Activated CD4-positive, alpha-beta T cell treated with anti-CD3 and anti-CD28 coated beads, Interleukin-2, amount 10 ng/mL, durations not matched to agents 7 days and 5 days (primary cell): ENCODE data around the gene SAMD3. TPM values are rescaled to one million over a fixed set of nuclear protein-coding genes. Genes with fewer than 3 reads are reported as not detected.
A peak's percentile ranks its signal among the peaks of the same experiment; 100 is the strongest.
"Not testable (repeated sequence)": the region's sequence is repeated elsewhere in the genome, so short reads cannot be mapped to it uniquely, and the experiment has no call there.

ENCODE experiments used
- CTCF ChIA-PET: fragments of 350-600 bp; sonication (Branson Sonifier 250); formaldehyde crosslinking; loops from one replicate; lab custom pipeline; 2021; ENCODE audit warnings: antibody characterized with exemption; lab: Charles Lee
- POLR2A ChIA-PET: fragments of 350-600 bp; sonication (Branson Sonifier 250); formaldehyde crosslinking; loops from one replicate; lab custom pipeline; 2021; ENCODE audit warnings: antibody characterized with exemption; lab: Charles Lee
- DNase-seq: peaks from one replicate; pipeline ENCODE4 v3.0.0-alpha.2; 2020
- H3K27ac Mint-ChIP-seq: one replicate; pipeline ENCODE4 v1.8.0; 2021; ENCODE audit warnings: mild to moderate bottlenecking, moderate library complexity, mixed read lengths
- H3K27me3 Mint-ChIP-seq: one replicate; pipeline ENCODE4 v1.8.0; 2021; ENCODE audit warnings: mixed read lengths
- H3K36me3 Mint-ChIP-seq: one replicate; pipeline ENCODE4 v1.8.0; 2021; ENCODE audit warnings: low read depth, mixed read lengths
- H3K4me1 Mint-ChIP-seq: one replicate; pipeline ENCODE4 v1.8.0; 2021; ENCODE audit warnings: mixed read lengths
- H3K4me3 Mint-ChIP-seq: one replicate; pipeline ENCODE4 v1.8.0; 2021; ENCODE audit warnings: mild to moderate bottlenecking, moderate library complexity, mixed read lengths
- H3K9me3 Mint-ChIP-seq: one replicate; pipeline ENCODE4 v1.8.0; 2021; ENCODE audit warnings: mixed read lengths
- total RNA-seq, 2 experiments: library from RNA; stranded (reverse); gene quantifications; one replicate each; pipeline ENCODE4 v1.2.3, GENCODE V29; 2021

SAMD3 gene
- total RNA-seq, 2 experiments from 2014 or later = 49.5 to 50.9 TPM

DNA sequence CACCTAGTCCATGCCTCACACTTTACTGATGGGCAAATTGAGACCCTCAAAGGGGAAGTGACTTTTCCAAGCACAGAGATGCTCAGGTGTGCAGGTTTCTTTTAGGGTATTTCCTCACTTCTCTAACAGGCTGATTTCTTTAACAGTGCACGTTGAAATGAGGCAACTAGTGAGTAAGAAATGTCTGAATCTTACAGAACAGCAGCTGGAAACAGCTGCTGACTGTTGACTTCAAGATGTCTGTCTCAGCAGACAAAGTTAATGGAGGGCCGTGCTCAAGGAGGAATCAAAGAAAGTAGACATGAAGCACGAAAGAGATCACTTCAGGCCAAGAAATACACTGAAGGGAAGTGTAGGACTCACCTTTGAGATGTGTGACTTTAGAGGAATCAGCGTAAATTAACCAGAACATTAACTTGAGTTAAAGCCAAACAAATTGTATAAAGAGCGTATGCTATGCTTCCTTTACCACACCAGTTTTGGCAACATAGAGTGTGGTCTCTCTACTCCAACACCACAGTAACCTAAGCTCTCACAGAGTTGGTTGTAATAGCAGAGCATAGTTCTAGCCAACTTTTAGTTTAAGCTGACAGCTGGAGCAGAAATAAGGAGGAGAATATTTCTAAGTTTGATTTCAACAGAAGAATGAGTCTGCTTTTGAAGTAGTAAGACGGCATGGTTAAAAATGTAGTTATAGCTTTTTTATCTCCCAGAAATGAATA is 60.9 kb downstream of the SAMD3 start:
- Mint-ChIP-seq H3K27me3 (no peaks in the 10 kb centered on the region), H3K9me3 (peaks cover 33% of the 10 kb centered on the region), H3K4me1 (peaks cover 5% of the 10 kb centered on the region), H3K27ac (no peak overlapping the region), H3K36me3 (peaks cover 60% of the 10 kb centered on the region), H3K4me3 (no peak overlapping the region)
- DNase-seq = no peak
- ChIA-PET POLR2A (no interaction called here), CTCF (interaction anchor here (0.6 to 0.8 kb wide), 2 partner anchors 10 to 105 kb away, joined by 3 read pairs; no protein-coding TSS in a partner anchor)

DNA sequence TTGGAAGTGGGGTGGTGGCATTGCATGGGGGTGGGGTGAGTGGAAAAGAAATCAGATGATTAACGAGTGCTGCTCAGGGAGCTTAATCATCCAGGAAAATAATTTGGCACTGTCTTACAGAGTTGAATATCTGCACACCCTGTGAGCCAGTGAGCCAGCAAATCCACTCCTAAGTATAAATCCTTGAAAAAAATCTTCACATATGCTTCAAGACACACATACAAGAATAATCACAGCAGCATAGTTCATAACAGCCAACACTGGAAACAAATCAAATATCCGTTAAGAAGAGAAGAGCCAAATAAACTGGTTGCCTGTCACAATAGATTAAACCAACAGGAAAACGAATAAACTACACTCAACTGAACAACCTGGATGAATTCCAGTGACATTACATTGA is 62.8 kb downstream of the SAMD3 start:
- Mint-ChIP-seq H3K27ac (no peak overlapping the region), H3K9me3 (peaks cover 19% of the 10 kb centered on the region), H3K4me3 (no peak overlapping the region), H3K4me1 (peaks cover 2% of the 10 kb centered on the region), H3K27me3 (no peaks in the 10 kb centered on the region), H3K36me3 (peaks cover 51% of the 10 kb centered on the region)
- ChIA-PET POLR2A (no interaction called here), CTCF (interaction anchor here (1.3 kb wide), 1 partner anchor 15 kb away, joined by 3 read pairs; no protein-coding TSS in a partner anchor)
- DNase-seq = no peak

DNA sequence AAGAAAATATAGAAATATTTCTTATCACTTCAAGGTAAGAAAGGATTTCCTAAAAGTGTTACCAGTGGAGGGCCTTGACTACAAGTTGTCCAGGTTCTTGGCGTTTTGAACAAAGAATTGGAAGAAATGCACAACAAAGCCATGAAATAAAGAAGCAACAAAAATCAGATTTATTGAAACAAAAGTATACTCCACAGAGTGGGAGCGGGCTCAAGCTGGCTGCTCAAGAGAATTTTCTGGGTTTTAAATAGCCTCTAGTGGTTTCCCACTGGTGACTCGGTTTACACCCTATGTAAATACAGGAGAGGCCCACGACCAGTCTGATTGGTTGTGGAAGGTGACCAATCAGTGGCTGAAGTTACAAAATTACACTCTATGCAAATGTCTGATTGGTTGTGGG is 64.2 kb downstream of the SAMD3 start:
- ChIA-PET CTCF (no interaction called here), POLR2A (no interaction called here)
- no peak overlapping the region for H3K4me3 Mint-ChIP-seq
- H3K27ac Mint-ChIP-seq = no peak overlapping the region
- H3K36me3 Mint-ChIP-seq = peaks cover 43% of the 10 kb centered on the region
- peaks cover 19% of the 10 kb centered on the region for H3K9me3 Mint-ChIP-seq
- no peak for DNase-seq
- H3K27me3 Mint-ChIP-seq = no peaks in the 10 kb centered on the region
- no peaks in the 10 kb centered on the region for H3K4me1 Mint-ChIP-seq

DNA sequence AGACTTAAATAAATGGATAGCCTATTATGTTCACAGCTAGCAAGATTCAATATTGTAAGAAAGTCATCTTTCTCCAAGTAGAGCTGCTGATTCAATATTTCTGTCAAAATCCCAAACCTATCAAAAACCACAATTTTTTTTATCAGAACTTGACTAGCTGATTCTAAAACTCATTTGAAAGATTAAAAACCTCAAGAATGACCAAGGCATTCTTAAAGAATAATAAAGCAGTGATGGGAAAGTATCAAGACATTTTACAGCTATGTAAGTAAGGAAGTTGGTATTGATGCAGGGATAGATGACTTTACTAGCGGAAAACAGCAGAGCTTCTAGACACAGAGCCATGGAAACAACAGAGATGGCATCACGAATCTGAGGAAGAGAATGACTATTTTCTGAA is 64.7 kb downstream of the SAMD3 start:
- H3K36me3 Mint-ChIP-seq = peaks cover 40% of the 10 kb centered on the region
- POLR2A ChIA-PET = no interaction called here
- no peak overlapping the region for H3K4me3 Mint-ChIP-seq
- H3K9me3 Mint-ChIP-seq = peaks cover 19% of the 10 kb centered on the region
- H3K27ac Mint-ChIP-seq = no peak overlapping the region
- CTCF ChIA-PET = no interaction called here
- no peaks in the 10 kb centered on the region for H3K27me3 Mint-ChIP-seq
- DNase-seq = no peak
- H3K4me1 Mint-ChIP-seq = no peaks in the 10 kb centered on the region

DNA sequence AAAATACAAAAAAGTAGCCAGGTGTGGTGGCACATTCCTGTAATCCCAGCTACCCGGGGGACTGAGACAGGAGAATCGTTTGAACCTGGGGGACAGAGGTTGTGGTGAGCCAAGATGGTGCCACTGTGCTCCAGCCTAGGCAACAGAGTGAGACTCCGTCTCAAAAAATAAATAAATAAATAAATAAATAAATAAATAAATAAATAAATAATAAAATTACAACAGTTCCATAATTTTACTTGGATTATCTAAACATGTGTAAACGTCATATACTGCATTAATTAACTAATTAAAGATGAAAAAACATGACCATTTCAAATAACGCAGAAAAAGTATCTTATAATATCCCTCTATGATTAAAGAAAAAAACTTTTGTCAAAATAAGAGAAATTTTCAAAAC is 65.8 kb downstream of the SAMD3 start:
- ChIA-PET CTCF (interaction anchor here (0.6 kb wide), 1 partner anchor 673 kb away, joined by 3 read pairs; no protein-coding TSS in a partner anchor), POLR2A (no interaction called here)
- H3K36me3 Mint-ChIP-seq = peaks cover 45% of the 10 kb centered on the region
- no peak overlapping the region for H3K4me3 Mint-ChIP-seq
- H3K9me3 Mint-ChIP-seq = peaks cover 19% of the 10 kb centered on the region
- H3K27me3 Mint-ChIP-seq = no peaks in the 10 kb centered on the region
- H3K4me1 Mint-ChIP-seq = peaks cover 1% of the 10 kb centered on the region
- no peak for DNase-seq
- H3K27ac Mint-ChIP-seq = no peak overlapping the region

DNA sequence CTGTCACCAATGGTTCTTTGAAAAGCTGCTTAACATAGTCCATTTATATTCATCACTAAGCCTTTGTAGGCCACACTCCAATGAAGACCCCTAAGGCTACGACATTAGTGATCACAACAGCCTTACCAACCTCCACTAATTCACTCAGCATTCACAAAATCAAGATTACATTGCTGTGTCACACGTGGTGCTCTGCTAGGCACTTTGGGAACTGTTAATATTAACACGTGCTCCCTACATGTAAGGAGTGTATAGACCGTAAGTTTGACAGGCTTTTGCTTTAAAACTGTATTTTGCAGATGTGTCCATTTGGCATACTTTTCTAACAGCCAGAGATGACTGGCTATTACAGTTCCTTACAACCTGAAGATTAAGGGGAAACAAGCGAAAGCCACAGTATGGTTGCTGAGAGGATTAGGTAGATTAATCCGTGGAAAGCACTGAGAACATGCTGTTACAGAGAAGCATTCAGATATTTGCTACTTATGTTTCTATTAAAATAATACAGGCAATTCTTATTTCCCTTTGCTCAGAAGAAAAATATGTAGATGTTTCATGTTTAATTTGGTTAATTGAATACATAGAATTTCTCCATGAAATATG is 69.7 kb downstream of the SAMD3 start:
- peaks cover 51% of the 10 kb centered on the region for H3K36me3 Mint-ChIP-seq
- H3K4me1 Mint-ChIP-seq = peaks cover 4% of the 10 kb centered on the region
- H3K27me3 Mint-ChIP-seq = no peaks in the 10 kb centered on the region
- ChIA-PET CTCF (no interaction called here), POLR2A (no interaction called here)
- H3K4me3 Mint-ChIP-seq = no peak overlapping the region
- DNase-seq = no peak
- H3K9me3 Mint-ChIP-seq = peaks cover 4% of the 10 kb centered on the region
- no peak overlapping the region for H3K27ac Mint-ChIP-seq

DNA sequence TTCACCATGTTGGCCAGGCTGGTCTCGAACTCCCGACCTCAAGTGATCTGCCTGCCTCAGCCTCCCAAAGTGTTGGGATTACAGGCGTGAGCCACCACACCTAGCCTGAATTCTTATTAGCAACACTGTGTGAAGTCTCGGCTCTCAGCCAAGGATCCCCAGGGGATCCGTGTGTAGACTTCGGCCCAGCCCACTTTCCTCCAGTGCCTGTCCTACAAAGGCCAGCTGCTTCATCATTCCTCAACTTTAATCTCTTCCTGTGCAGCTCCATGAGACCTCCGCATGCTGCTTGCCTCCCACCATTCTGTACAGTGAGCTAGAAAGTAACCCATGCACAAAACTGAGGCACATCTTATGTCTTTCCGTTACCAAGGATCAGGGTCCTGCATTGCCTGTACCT is 71.8 kb downstream of the SAMD3 start:
- Mint-ChIP-seq H3K9me3 (peaks cover 7% of the 10 kb centered on the region), H3K4me3 (no peak overlapping the region), H3K27me3 (no peaks in the 10 kb centered on the region), H3K27ac (no peak overlapping the region), H3K4me1 (peaks cover 4% of the 10 kb centered on the region), H3K36me3 (peaks cover 60% of the 10 kb centered on the region)
- ChIA-PET POLR2A (no interaction called here), CTCF (interaction anchor here (1.1 kb wide), 1 partner anchor 14 kb away, joined by 3 read pairs; no protein-coding TSS in a partner anchor)
- no peak for DNase-seq

DNA sequence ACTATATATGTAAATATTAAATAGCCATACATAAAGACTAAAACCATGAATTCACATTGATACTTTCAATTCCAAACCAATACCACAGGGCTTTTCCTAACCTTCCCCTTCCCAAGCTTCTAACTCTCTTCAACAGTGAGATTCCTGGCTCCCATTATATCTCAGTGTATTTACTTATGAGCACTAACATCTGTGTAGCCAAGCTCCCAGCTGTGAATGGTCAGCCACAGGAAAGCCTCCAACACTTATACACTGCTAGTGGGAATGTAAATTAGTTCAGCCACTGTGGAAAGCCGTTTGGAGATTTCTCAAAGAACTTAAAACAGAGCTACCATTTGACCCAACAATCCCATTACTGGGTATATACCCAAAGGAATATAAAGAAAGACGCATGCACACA is 73.7 kb downstream of the SAMD3 start:
- CTCF ChIA-PET = interaction anchor here (1.1 to 2.0 kb wide), 2 partner anchors 38 to 101 kb away, joined by 4 to 5 read pairs; no protein-coding TSS in a partner anchor
- POLR2A ChIA-PET, H3K27me3 Mint-ChIP-seq, H3K9me3 Mint-ChIP-seq, H3K27ac Mint-ChIP-seq, DNase-seq, H3K4me1 Mint-ChIP-seq, H3K4me3 Mint-ChIP-seq: not testable (repeated sequence)
- peaks cover 64% of the 10 kb centered on the region for H3K36me3 Mint-ChIP-seq

DNA sequence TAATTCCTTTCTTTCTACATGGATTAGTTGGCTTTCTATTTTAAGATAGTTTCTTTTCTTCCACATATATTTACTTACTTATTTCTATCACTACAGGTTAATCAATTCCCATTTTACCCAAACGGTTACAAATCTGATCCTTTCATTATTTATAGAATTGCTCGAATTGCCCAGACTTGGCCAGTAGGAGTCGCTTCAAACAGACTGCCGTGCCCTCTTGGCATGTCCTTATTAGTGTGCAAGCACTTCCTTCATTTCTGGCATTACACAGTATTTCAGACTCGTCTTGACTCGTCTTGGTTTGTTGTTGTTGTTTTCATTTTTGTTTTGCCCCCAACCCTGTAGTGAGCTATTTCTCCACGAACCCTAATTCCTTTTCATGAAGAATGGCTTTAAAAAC is 74.6 kb downstream of the SAMD3 start:
- H3K9me3 Mint-ChIP-seq = peaks cover 7% of the 10 kb centered on the region
- no peak for DNase-seq
- no peak overlapping the region for H3K27ac Mint-ChIP-seq
- H3K4me1 Mint-ChIP-seq = peaks cover 4% of the 10 kb centered on the region
- H3K36me3 Mint-ChIP-seq = peaks cover 72% of the 10 kb centered on the region
- ChIA-PET POLR2A (no interaction called here), CTCF (interaction anchor here (2.0 kb wide), 1 partner anchor 100 kb away, joined by 5 read pairs; no protein-coding TSS in a partner anchor)
- H3K4me3 Mint-ChIP-seq = no peak overlapping the region
- H3K27me3 Mint-ChIP-seq = no peaks in the 10 kb centered on the region

DNA sequence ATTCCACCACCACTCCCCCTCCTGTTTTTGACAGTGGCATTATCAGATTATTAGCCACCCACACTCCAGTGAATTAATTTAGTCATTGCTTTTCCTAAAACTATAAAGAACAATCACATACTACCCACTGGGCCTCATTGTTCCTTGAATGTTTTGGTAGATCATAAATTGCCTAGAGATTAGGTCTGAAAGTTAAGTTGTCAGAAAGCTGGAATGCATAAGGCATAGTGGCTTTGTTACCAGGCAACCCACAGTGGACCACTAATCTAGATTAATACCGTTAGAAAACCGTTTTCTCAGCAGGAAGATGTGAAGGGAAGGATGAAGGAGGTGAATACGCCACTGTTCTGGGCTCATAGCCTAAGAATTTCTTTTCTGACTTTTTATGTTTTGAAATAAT is 75.6 kb downstream of the SAMD3 start:
- no peaks in the 10 kb centered on the region for H3K27me3 Mint-ChIP-seq
- H3K4me3 Mint-ChIP-seq = no peak overlapping the region
- H3K27ac Mint-ChIP-seq = no peak overlapping the region
- ChIA-PET POLR2A (no interaction called here), CTCF (no interaction called here)
- H3K9me3 Mint-ChIP-seq = peaks cover 7% of the 10 kb centered on the region
- H3K4me1 Mint-ChIP-seq = peaks cover 4% of the 10 kb centered on the region
- H3K36me3 Mint-ChIP-seq = peaks cover 77% of the 10 kb centered on the region
- DNase-seq = no peak

DNA sequence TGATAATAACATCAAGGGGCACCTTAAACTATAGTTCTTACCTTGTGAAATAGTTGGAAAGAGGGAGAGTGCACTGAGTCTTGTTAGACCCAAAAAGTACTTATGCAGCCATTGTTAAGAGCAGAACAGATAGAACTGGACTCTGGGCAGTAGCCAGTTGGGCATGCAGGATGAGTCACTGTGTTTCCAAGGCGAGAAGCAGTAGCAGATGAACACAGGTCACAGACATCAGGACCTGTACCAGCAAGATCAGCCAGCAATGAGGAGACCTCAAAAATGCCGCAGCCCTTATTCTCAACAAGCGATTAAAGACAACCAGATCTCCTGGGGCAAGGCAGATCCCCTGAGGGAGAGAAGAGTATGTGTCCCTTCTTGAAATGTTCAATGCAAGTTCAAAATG is 79.0 kb downstream of the SAMD3 start:
- Mint-ChIP-seq H3K36me3 (peaks cover 77% of the 10 kb centered on the region), H3K27me3 (no peaks in the 10 kb centered on the region), H3K27ac (no peak overlapping the region), H3K4me3 (no peak overlapping the region), H3K4me1 (peaks cover 24% of the 10 kb centered on the region), H3K9me3 (peaks cover 5% of the 10 kb centered on the region)
- CTCF ChIA-PET = interaction anchor here (1.1 kb wide), 1 partner anchor 9 kb away, joined by 3 read pairs; no protein-coding TSS in a partner anchor
- DNase-seq = no peak
- POLR2A ChIA-PET = no interaction called here

DNA sequence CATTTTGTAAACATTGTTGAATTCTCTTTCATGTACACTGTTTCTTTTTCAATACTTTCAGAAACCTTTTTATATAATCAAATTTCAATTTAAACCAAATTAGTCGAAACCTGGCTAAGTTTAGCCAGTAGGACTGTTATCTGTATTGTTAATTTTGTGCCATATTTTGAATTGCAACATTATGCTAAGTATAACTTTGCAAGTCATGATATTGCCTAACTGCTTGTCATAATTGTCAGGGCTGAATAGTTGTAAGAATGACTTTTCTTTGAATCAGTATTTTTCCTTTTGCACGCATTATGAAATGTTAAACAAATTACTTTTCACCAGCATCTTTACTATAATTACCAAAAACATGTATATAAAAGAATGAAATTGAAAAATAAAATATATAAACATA is 82.7 kb downstream of the SAMD3 start:
- Mint-ChIP-seq H3K36me3 (peaks cover 85% of the 10 kb centered on the region), H3K4me3 (no peak overlapping the region), H3K27ac (no peak overlapping the region), H3K27me3 (no peaks in the 10 kb centered on the region), H3K9me3 (peaks cover 10% of the 10 kb centered on the region), H3K4me1 (peaks cover 57% of the 10 kb centered on the region)
- DNase-seq = no peak
- CTCF ChIA-PET = interaction anchor here (0.6 to 0.9 kb wide), 2 partner anchors 66 to 119 kb away, joined by 4 read pairs; no protein-coding TSS in a partner anchor
- POLR2A ChIA-PET = no interaction called here

DNA sequence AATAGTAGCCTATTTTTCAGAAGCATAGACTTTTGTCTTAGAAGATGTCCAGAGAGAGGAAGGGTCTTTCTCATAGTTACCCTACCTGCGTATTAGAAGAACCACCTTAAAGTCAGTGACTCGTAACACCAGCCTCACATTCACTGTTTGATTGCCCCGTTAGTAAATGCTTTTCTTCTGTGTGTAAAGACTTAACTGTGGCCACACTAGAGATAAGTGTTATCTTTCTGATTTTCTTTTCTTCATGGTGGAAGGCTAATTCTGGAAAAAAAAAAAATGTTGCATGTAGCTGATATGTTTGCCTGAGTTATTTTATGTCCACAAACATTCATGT is 83.9 kb downstream of the SAMD3 start:
- POLR2A ChIA-PET = no interaction called here
- H3K4me3 Mint-ChIP-seq = peak overlapping the region; percentile 57
- peaks cover 10% of the 10 kb centered on the region for H3K9me3 Mint-ChIP-seq
- CTCF ChIA-PET = no interaction called here
- no peak for DNase-seq
- H3K4me1 Mint-ChIP-seq = peaks cover 67% of the 10 kb centered on the region
- H3K27me3 Mint-ChIP-seq = no peaks in the 10 kb centered on the region
- H3K27ac Mint-ChIP-seq = peak overlapping the region; percentile 84
- H3K36me3 Mint-ChIP-seq = peaks cover 84% of the 10 kb centered on the region
